NCI-H748 (cell line): ENCODE data around the gene LRP1B.

Experiments
- DNase-seq: peaks from one replicate; lab custom pipeline; 2025; ENCODE audit not compliant: unreplicated experiment; lab: John Stamatoyannopoulos, UW

The LRP1B gene

DNA sequence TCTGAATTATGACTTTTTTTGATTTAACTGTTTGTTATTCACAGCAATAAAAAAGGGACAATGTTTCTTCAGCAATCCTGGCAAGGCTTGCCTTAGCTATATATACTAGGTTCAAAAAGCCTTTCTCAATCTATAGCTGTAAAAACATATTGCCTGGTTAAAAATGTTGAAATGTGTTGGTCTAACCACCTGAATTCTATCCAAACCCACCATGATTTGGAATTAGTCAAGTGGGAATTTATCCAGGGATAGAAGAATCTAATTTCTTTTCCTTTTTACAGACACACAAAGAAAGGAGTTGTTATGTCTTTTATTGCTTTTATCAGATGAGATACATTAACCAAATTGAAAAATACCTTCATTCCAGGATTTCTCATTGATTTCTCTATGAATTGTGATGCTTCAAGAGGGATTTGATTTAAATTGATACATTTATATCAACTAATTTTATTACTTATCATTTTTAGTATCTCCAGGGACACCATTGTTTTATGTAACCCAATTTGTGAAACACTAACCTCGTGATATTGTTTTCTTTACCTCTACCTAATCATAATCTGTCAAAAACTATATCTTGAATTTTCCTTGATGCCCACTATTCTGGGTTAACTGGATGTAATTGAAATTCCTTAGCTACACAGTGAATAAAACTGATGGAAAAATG is 88.1 kb downstream of the LRP1B start:
- no peak for DNase-seq

DNA sequence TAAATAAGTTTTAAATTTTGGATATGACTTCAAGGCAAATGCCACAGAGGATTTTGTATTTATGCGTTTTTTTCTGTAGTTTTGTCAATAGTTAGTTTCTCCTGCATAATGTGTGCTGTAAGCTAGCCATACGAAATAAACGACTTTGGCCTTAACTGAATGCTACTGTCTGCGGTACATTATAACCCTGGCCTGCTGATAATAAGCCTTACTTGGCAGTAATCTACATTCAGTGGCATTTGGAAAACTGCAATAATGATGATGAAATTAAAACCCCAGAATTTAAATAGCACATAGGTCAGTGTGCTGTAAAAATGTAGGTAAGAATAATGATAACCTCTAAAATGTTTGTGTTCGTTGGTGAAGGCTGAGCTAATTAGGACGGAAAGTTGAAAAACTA is 88.8 kb downstream of the LRP1B start:
- no peak for DNase-seq

DNA sequence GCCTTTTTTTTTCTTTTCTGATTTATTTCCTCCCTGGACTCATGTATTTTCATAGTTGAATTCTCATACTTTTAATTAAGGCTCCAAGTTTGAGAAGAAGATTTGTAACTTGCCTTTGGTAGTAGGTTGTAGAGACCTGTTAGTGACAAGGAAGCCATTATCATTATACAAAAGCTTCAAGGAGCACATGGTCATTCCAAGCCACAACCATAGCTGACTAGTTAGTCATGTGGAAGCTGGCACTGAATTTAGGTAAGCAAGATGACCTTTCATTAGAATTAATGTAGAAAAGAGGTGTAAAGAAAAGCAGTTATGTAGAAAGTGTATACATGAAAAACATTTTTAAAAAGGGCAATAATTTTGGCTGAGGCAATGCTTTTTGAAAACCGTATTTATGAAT is 89.7 kb downstream of the LRP1B start:
- no peak for DNase-seq

DNA sequence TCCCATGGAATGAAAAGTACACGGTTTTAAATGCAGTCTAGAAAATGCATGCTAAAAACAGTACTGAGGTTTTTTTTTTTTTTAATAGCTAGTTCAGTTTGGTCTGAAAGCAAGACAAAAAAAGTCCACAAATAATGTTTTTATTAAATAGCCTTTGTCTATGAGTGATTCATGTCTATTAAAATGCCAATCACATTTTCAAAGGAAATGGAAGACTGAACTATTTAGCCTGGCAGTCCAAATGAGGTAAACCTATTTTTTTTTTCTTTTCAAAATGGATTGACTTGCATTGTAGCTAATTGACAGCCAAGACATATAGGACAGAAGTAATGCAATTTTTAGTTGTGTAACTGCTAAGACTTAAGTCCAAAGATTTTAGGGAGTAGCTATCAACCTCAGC is 90.3 kb downstream of the LRP1B start:
- DNase-seq, result no peak

DNA sequence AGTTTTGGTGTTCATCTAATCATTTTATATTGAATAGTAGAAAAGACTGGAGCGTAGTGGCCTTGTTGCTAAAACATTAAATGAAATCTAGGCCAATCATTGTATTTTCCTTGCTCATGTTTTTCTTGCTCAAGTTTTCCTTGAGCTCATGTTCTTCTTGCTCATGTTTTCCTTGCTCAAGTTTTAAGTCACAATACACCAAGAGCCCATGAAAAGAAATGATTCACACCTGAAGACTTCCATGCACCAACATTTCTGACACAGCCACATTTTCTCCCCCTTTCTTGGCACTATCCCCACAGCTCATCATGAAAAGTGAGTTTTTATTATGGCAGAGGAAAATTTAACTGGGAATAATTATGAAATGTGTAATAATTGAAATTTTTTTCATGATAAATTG is 92.0 kb downstream of the LRP1B start:
- DNase-seq, result no peak

DNA sequence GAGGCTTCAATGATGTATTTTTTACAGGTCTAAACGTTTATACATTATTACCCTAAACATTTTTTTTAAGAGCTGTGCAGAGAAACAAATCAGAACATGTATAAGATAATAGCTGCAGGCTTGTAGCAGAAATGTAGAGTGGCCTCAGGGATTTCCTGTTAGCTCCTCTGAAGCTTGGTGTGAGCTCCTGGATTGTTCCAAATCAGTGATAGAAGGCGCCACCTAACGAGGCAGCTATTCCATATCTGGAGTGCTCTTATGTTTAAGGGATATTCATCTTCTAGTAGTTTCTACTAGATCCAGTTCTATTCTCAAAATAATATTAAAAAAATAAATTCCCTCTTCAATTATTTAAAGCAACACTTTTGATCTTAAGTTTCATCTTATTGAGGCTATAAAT is 93.1 kb downstream of the LRP1B start:
- DNase-seq, result peak; percentile 8

DNA sequence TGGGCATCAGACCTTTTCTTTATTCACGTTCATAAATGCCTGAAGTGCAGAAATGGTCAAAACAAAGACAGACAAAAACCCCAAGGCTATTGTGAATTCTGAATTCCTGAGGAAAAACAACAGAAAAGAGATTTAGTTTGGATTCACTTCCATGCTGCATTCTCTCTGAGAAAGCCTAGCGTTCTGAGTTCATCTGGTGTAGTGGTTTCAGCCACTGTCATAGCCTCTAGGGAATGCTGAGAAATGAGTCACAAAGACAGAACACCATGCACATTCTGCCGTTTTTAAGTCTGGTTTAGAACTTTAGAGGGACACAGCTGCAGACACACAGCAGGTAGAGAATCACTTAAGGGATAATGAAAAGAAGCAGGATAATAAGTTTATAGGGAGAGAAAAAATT is 93.8 kb downstream of the LRP1B start:
- no peak for DNase-seq

DNA sequence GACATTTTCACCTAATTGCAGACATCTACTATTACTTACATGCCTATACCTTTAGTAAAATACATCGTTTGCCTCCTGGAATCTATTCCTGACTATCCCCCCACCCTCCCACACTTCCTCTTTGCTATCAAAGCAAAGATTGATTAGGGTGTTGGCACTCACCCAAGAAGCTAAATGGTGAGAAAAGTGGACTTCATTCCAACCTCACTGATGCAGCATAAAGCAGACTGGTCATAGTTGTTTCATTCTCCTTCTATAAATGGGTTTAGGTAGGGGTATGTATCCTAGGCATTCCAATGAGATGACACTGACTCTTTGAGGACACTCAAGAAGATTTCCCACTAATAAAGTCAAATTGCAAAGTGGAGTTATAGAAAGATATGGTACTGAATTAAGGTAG is 97.4 kb downstream of the LRP1B start:
- DNase-seq, result peak; percentile 8

DNA sequence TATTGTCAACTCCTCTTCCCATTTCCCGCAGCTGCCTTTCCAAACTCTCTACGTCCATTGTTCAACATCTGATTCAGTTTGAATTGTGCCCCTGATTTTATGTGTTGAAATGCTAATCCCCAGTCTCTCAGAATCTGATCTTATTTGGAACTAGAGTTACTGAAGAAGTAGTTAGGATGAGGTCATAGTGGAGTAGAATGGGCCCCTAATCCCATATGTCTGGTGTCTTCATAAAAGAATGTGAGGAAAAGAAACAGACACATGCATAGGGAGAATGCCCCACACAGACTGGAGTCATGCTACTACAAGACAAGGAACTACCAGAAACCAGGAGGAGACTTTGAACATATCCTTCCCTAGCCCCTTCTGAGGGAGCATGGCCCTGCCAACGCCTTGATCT is 99.2 kb downstream of the LRP1B start:
- DNase-seq, result no peak

DNA sequence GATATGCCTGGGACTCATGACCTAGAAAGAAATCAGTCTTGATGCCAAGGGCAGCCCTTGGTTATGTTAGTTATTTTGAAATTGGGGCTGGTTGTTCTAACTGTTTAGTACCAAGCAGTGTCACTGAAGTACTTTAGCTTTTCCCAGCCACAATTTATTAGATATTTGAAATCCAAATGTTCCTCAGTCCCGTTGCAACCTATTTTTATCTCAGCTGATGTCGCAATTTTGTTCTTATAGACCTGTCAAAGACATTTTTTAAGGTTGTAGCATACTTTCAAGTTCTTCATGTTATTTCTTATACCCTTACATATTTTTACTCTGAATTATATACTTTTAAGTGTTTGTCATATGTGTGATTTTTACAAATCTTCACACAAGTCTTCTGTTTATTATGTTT is 100.1 kb downstream of the LRP1B start:
- no peak for DNase-seq

DNA sequence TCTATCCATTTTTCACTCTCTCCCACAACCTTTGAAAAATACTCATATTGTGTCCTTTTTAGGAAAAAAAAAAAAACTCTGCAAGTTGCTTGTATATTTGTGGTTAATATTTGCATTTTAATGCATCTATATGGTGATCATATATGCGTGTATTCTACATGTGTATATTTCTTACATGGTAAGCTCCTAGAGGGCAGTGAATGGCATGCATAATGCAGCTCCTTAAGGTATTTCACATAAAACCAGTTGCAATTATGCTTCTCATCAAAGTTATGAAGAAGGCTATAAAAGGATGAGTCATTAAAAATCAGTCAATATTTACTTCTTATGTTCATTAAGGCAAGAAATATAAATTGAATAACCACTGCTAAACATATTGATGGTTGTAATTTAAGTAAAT is 100.8 kb downstream of the LRP1B start:
- no peak for DNase-seq

DNA sequence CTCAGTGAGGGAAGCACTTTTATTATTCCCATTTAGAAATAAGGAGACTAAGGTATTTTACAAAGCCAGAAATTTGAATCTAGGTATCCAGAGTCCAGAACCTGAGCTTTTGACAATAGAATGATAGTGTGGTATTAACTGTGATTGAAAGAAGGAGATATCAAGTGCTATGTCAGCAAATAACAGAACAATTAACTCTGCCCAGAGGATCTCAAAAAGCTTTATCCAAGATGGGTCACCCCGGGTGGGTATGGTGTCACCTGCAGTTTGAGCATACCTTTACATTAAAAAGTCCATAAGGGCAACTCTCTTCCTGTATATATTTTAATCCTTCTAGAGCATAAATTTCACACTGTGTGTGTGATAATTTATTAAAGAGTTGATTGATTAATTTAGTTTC is 105.4 kb downstream of the LRP1B start:
- no peak for DNase-seq

DNA sequence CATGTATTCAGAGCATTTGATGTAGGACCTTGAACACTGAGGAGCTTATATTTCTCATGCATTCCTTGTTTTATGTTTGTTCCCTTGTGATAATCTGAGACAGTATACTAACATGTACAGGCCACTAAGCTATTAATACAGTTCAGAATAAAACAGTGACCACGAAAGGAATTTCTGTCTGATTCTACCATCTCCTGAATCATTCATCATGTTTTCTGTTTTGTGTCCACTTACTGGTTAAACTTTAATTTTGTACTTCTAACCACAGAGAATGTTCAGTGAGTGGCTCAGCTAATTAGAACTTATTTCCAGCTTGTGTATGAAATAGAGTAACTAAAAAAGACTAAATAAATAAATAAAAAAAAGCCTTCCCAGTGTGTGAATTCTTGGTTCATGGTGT is 110.4 kb downstream of the LRP1B start:
- no peak for DNase-seq

DNA sequence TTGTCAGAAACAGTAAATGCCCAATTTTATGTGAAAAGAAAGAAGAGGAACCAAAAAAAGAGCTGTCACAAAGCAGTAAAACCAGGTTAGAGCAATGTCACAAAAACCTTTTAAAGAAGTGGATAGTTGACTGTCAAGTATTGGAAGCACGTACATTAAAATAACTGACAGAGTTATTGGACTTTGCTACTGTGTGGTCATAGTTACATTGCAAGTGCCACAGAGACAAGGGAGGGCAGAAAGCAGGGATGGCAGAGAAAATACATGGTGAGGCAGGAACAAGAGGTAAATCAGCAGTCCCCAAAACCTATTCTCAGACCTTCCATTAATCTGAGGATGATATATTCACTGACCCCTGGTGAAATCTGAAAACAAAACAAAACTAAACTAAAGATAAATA is 116.3 kb downstream of the LRP1B start:
- no peak for DNase-seq

DNA sequence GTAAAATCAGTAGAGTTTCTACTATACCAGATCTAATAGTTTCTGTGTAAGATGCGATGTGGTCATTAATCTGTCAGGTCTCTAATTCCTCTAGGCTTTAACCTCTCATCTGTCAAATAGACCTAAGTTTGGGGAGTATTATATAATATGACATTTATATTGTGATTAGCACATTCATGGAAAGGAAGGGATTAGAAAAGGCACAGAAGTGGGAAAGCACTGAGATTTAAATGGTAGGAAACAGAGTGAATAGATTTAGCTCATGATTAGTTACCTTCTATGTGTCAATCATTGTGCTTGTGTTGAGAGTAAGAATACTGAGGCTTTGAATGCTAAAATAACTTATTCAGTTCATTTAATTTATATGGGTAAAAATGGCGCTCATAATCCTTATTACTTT is 118.0 kb downstream of the LRP1B start:
- no peak for DNase-seq

DNA sequence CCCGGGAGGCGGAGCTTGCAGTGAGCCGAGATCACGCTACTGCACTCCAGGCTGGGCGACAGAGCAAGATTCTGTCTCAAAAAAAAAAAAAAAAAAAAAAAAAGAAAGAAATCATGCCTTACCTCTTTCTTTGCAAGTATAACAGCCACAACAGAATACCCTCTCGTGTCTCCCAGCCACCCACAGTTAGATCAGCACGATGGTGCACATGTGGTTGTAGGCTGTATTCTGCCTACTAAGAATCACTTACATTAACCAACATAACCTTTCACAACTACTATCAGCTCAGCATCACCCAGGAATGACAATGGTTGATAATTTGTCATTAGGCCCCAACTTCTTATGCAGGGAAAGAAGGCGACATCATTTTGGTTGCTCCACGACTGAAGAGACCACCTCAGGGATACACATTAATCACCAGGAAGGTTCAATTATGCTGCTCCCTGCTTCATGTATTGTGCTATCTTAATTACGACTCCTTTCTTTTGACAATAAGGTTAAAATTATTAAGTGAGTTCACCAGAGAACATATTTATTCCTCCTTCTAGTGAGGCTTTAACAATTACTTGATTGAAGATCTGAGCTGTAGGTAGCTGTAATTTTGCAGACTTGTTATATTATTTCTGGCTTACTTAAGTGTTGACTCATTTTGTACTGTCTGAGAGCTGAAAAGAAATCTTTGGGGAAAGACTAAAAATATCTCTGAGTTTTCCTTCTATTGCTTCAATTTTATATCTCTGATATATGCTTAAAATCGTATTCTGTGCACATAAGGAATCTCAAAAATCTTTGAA is 120.1 kb downstream of the LRP1B start:
- no peak for DNase-seq

DNA sequence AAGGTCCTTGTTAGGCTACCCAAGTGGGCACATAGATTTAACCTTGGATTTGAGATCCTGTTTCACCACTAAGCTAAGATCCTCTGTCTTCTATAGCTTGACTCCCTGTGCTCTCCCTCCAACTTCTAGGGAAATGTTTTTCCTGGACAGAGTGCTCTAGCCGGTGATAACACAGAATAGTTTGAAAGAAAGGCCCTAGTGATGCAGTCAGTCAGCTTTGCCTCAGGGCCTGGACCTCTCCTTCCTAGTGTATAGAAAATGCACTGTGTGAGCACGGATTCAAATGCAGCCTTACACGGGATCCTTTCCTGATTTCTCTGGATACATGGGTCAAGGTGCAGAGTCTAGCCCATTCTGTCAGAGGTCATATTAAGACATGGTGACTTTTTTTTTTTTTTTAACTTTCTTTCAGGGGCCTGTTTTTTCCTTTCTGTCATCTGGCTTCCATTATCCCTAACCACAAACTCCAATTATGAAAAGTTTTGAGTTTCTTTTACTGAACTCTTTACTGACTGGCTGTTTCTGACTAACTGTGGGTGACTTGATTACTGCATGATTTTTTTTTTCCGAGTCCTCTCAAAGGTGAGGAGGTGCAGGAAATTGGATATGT is 122.6 kb downstream of the LRP1B start:
- no peak for DNase-seq

DNA sequence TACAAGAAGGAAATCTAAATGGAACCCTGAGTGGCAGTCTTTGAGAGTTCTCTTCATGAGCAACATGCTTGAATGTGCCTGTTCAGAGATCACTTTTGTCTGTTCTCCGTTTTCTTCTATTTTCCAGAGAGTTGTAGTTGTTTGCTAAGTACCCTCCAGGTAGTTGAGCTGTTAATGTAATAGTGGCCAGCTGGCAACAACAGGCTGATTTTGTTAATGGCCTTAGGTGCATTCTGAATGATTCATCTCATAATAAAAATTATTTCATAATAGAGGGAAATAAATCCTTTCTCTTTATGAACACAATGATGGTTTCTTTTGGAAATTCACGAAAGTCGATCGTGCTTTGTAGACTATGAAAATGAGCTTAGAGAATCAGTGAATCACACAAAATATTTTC is 136.8 kb downstream of the LRP1B start:
- no peak for DNase-seq

DNA sequence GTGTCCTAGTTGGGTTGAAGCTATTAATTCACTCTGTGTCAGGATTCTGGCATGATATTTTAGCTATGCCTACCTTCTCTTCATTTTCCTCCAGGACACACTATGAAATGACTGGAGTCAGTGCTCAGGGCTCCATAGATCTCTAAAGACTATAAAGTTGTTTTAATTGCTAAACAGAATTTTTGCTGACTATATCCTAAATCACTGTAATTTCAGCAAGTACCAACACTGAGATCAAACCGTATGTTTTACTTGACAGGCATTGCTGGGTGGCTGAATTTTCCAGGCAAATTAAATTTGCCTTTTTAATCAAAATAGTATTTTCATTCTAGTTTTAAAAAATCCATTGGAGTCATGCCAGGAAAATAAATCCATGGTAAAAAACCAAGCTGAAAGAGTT is 138.1 kb downstream of the LRP1B start:
- DNase-seq, result no peak

DNA sequence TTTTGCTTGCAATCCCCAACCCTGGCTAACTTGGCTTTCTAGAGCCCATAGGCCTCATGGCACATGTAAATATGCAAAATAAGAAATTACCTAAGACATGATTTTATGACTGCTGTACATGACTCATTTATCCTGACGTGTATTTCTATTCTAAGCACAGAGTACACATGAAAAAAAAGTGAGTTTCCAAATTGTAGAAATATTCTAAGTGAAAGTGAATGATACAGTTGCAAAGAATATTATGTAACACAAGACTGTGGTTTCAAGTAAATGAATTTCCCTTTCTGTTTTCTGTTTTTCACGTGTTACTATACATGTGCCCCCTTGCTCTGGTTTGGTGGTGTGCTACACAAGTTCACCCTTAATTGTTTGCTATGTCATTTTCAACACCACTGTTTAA is 162.4 kb downstream of the LRP1B start:
- no peak for DNase-seq

DNA sequence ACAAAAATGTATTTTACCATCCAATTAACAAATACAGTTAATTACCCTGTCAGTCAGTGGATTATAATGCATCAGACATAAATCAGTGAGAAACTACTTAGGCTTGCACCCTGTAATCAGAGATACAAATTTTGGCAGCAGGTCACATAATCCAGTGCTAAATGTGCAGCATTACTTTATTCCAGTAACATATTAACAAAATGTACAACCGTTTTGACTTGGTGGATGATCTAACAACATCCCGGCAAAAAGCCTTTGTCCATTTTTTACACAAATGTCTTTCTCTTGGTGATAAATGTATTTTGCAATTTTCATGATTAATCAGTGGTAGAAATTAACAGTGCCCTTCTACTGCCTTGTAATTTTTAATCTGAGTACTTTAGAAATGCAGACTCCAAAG is 162.8 kb downstream of the LRP1B start:
- no peak for DNase-seq

DNA sequence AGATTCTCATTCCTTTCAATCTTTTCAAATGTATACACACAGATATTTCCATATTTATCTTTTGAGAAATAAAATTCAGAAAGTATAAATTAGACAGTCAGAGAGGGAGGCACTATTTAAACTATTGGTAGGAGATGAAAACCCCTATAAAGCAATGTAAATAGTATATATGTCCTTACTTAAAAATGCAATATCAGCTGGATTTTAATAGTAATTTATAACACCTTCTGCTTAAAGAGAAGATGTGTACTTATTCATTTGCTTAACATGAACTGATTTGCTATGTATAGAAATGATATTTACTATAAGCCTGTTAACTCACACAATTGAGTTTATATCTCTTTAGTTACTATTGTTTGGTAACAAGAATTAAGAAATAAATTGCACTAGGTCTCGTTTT is 163.3 kb downstream of the LRP1B start:
- DNase-seq, result no peak

DNA sequence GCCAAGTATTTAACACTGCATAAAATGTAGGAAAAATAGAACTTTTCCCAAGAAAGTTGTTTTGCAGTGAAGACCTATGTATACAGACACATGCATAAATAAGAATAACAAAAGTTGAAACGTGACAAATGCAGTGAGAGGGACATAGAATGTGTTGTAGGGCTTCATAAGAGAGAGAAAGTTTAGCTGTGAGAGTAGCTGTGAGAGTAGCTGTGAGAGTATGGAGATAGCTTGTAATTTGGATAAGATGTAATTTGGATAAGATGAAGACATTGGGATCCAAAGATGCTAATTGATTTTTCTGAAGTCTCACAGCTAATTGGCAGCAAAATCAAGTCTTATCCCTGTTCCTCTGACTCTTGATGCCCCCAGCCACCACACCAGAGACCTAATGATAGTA is 170.9 kb downstream of the LRP1B start:
- no peak for DNase-seq
